DOHH2 (cell line): ENCODE measurements around the gene MCMBP.

Experiments
- H3F3A ChIP-seq: fragments of 200-600 bp; sonication (generic), shearing (Covaris generic); 2 replicates; pipeline ENCODE4 v1.6.0; 2016; ENCODE audit warnings: antibody characterized with exemption, mild to moderate bottlenecking; ENCODE audit not compliant: control insufficient read depth, insufficient read depth
- H3K27ac ChIP-seq: fragments of 200-600 bp; sonication (generic); 2 replicates; pipeline ENCODE4 v1.5.1; 2014; ENCODE audit warnings: low read depth, mild to moderate bottlenecking, low read length, moderate library complexity
- H3K27me3 ChIP-seq: fragments of 200-600 bp; sonication (generic); 2 replicates; pipeline ENCODE4 v1.6.1; 2014; ENCODE audit warnings: mild to moderate bottlenecking, low read length, mixed read lengths; ENCODE audit not compliant: control insufficient read depth
- H3K36me3 ChIP-seq: fragments of 200-600 bp; sonication (generic); 2 replicates; pipeline ENCODE4 v1.6.1; 2014; ENCODE audit warnings: mild to moderate bottlenecking, low read length, moderate library complexity, mixed read lengths; ENCODE audit not compliant: control insufficient read depth
- H3K4me1 ChIP-seq: fragments of 200-600 bp; sonication (generic); 2 replicates; pipeline ENCODE4 v1.6.1; 2014; ENCODE audit warnings: mild to moderate bottlenecking, low read length, mixed read lengths; ENCODE audit not compliant: control insufficient read depth
- H3K4me2 ChIP-seq: fragments of 200-600 bp; sonication (generic); 2 replicates; pipeline ENCODE4 v1.6.0; 2014; ENCODE audit warnings: mild to moderate bottlenecking, low read length, moderate library complexity
- H3K4me3 ChIP-seq: fragments of 200-600 bp; sonication (generic); 2 replicates; pipeline ENCODE4 v1.5.1; 2014; ENCODE audit warnings: mild to moderate bottlenecking, low read length, mixed read lengths
- H3K79me2 ChIP-seq: fragments of 200-600 bp; sonication (generic); 2 replicates; pipeline ENCODE4 v1.6.1; 2014; ENCODE audit warnings: mild to moderate bottlenecking, low read length, mixed read lengths; ENCODE audit not compliant: control insufficient read depth
- H3K9me2 ChIP-seq: fragments of 200-600 bp; sonication (generic); replicated peaks from 2 replicates; pipeline ENCODE4 v1.6.1; 2014; ENCODE audit warnings: mild to moderate bottlenecking, low read length, mixed read lengths; ENCODE audit not compliant: control insufficient read depth
- H3K9me3 ChIP-seq: fragments of 200-600 bp; sonication (generic); 2 replicates; pipeline ENCODE4 v1.6.1; 2014; ENCODE audit warnings: antibody characterized with exemption, low read length, mixed read lengths; ENCODE audit not compliant: control insufficient read depth, insufficient read depth
- H4K20me1 ChIP-seq: fragments of 200-600 bp; sonication (generic); 2 replicates; pipeline ENCODE4 v1.6.0; 2014; ENCODE audit warnings: low read depth, mild to moderate bottlenecking, antibody characterized with exemption, low read length, moderate library complexity; ENCODE audit not compliant: control insufficient read depth, insufficient read depth
- CTCF ChIP-seq: fragments of 200-600 bp; sonication (generic); IDR thresholded peaks from one replicate; pipeline ENCODE4 v1.5.1; 2014; ENCODE audit warnings: antibody characterized with exemption, mild to moderate bottlenecking, low read depth, low read length; ENCODE audit not compliant: poor library complexity, severe bottlenecking
- EZH2phosphoT487 ChIP-seq: fragments of 200-600 bp; sonication (generic); IDR thresholded peaks from 2 replicates; pipeline ENCODE4 v1.6.1; 2017; ENCODE audit warnings: borderline replicate concordance, mild to moderate bottlenecking, antibody characterized with exemption, low read length, moderate library complexity, mixed read lengths

MCMBP gene

GRCh38 chr10:119898577-119898976, 25.9 kb upstream of the MCMBP start:
- peaks cover 90% of the 10 kb centered on the region for H3K79me2 ChIP-seq
- H4K20me1 ChIP-seq = no peaks in the 10 kb centered on the region
- TF ChIP-seq CTCF = no peak
- TF ChIP-seq EZH2phosphoT487 = no peak
- no peaks in the 10 kb centered on the region for H3K9me2 ChIP-seq
- H3K9me3 ChIP-seq = no peaks in the 10 kb centered on the region
- H3K4me2 ChIP-seq = no peak overlapping the region
- H3K36me3 ChIP-seq = peaks cover 64% of the 10 kb centered on the region
- no peak overlapping the region for H3K4me3 ChIP-seq
- peaks cover 15% of the 10 kb centered on the region for H3K4me1 ChIP-seq
- H3F3A ChIP-seq = no peaks in the 10 kb centered on the region
- H3K27me3 ChIP-seq = no peaks in the 10 kb centered on the region
- H3K27ac ChIP-seq = no peak overlapping the region

GRCh38 chr10:119896937-119897770, 24.5 kb upstream of the MCMBP start:
- Histone ChIP-seq H3K36me3 (peaks cover 57% of the 10 kb centered on the region), H3K4me3 (no peak overlapping the region), H3F3A (no peaks in the 10 kb centered on the region), H3K27me3 (no peaks in the 10 kb centered on the region), H3K9me3 (no peaks in the 10 kb centered on the region), H4K20me1 (no peaks in the 10 kb centered on the region), H3K4me1 (peaks cover 19% of the 10 kb centered on the region), H3K27ac (no peak overlapping the region), H3K4me2 (no peak overlapping the region), H3K79me2 (peaks cover 96% of the 10 kb centered on the region), H3K9me2 (no peaks in the 10 kb centered on the region)
- TF ChIP-seq CTCF = no peak
- no peak for TF ChIP-seq EZH2phosphoT487

GRCh38 chr10:119896061-119896655, 23.5 kb upstream of the MCMBP start:
- Histone ChIP-seq H4K20me1 (no peaks in the 10 kb centered on the region), H3K9me3 (no peaks in the 10 kb centered on the region), H3K4me3 (no peak overlapping the region), H3K27ac (no peak overlapping the region), H3K4me1 (peaks cover 27% of the 10 kb centered on the region), H3K79me2 (peaks cover 94% of the 10 kb centered on the region), H3K4me2 (no peak overlapping the region), H3F3A (peaks cover 1% of the 10 kb centered on the region; the same call in 1 of the 2 replicates), H3K27me3 (no peaks in the 10 kb centered on the region), H3K9me2 (no peaks in the 10 kb centered on the region), H3K36me3 (peaks cover 53% of the 10 kb centered on the region)
- TF ChIP-seq CTCF = no peak
- no peak for TF ChIP-seq EZH2phosphoT487
